NCI-H1417 (cell line): ENCODE results near the gene ZSCAN18.
A peak's percentile ranks its signal among the peaks of the same experiment; 100 is the strongest.

ENCODE experiments used
- DNase-seq, 3 experiments: peaks; one replicate each; lab custom pipeline; 2025; lab: John Stamatoyannopoulos, UW

Gene ZSCAN18

GRCh38 chr19:58086825-58087710 lies 11.0 kb downstream of the ZSCAN18 start:
- no peak for DNase-seq

DNA sequence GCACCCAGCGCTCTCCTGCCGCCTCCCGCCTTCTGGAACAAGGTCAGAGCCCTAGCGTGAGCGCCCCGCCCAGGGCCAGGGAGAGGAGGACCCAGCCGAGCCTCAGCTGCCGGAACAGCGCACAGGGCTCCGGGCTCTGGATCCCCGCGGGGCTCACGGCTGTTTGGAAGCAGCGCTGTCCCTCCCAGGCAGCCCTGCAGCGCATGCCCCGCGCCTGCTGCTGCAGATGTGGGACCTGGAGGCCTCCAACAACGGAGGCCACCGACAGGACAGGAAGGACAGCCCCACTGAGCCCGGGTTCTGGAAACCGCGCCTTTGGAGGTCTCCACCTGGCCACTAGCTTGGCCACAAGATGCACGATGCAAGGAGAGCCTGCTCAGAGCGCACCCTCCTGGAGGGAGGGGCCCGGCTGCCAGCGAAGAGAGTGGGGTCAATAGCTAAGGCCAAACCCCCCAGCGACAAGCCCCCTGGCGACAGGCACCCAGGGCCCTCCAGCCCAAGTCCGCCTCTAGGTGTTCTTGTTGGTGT lies 12.6 kb downstream of the ZSCAN18 start:
- no peak for DNase-seq

DNA sequence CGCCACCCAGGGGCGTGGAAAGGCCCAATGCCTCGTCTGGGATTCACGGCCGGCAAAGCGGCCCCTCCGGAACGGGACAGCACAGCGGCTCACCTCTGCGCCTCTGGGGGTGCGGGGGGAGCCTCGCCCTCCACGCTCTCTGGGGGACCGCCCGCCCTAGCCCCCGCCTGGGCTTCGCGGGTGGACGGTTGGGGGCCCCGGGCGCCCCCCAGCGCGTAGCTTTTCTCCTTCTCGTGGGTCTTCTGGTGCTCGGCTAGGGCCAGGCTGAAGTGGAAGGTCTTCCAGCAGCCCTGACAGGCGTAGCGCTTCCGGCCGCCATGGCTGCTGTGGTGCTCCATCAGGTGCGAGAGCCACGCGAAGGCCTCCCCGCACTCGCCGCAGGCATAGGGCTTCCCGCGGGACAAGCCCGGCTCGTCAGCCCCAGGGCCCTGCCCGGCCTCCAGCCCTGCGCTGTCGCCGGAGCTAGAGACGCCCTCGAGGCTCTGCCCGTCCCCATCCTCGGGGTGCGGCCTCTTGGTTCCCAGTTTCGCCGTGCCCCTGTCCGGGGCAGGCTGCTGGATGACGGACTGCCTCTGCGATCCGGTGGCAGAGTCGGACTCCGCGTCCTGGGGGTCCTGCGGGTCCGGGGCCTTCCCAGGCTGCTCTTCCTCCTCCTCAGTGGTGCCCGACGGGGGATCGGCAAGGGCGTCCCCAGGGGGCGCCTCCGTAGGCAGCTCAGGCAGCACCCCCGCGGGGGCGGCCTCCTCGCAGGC lies 13.3 kb downstream of the ZSCAN18 start:
- DNase-seq: no peak

GRCh38 chr19:58083021-58083420 lies 15.0 kb downstream of the ZSCAN18 start:
- no peak for DNase-seq

GRCh38 chr19:58079792-58080191 lies 18.2 kb downstream of the ZSCAN18 start:
- no peak for DNase-seq

DNA sequence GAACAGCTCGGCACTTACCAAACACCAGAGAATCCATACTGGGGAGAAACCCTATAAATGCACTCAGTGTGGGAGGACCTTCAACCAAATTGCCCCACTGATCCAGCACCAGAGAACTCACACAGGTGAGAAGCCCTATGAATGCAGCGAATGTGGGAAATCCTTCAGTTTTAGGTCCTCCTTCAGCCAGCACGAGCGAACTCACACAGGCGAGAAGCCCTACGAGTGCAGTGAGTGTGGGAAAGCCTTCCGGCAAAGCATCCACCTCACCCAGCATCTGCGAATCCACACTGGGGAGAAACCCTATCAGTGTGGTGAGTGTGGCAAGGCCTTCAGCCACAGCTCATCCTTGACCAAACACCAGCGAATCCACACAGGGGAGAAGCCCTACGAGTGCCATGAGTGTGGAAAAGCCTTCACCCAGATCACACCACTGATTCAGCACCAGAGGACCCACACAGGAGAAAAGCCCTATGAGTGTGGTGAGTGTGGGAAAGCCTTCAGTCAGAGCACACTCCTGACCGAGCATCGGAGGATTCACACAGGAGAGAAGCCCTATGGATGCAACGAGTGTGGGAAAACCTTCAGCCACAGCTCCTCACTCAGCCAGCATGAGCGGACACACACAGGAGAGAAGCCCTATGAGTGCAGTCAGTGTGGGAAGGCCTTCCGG lies 30.7 kb downstream of the ZSCAN18 start:
- DNase-seq: no peak

GRCh38 chr19:58063712-58064111 lies 34.3 kb downstream of the ZSCAN18 start:
- no peak for DNase-seq

GRCh38 chr19:58060231-58060630 lies 37.8 kb downstream of the ZSCAN18 start:
- no peak for DNase-seq

- no peak for DNase-seq
Observed at GRCh38 chr19:58059671-58060078, 38.4 kb downstream of the ZSCAN18 start.

GRCh38 chr19:58059003-58059670 lies 38.9 kb downstream of the ZSCAN18 start, which contains the start of gene ZNF135:
Gene ZNF135, plus strand, starts transcription at chr19:58059282. Its CDS starts 721 bp downstream, at chr19:58060003.
- DNase-seq: peak; percentile 2 to 54 (median 10)

DNA sequence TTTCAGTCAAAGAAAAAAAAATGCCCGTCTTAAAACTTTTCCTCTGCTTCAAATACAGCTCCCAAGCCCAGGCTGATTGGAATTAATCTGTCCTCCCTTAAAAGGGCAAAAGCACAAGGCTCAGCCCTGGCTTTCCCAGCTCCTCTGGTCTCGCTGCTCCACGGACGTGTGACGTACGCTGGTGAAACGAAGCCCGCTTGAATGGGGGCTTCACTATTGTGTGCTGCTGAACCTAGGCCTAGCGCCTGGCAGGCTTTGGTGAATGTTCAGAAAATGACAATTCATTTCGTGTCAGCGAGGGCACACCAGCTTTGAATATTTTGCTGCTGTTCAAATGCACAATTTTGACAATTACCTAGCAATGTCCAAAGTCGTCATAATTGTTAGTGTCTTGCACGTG lies 39.6 kb downstream of the ZSCAN18 start:
- no peak for DNase-seq

DNA sequence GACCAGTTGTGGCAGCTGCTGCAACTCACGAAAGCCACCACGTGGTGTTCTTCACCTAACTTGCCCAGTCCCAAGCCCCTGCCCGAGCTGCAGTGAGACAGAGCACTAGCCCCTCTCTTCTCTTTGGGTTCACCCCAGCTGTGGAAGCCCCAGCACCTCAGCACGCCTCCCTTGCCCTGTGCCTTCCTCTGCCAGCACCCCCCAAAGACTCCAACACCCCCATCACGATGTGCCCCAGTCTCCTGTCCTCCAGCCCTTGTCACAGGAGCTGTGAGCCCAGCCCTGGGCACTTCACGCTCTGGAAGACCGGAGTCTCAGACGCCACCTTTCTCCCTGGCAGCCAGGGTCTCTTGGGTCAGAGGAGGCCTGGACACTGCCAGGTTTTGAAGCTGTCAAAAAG lies 41.2 kb downstream of the ZSCAN18 start:
- DNase-seq: no peak

DNA sequence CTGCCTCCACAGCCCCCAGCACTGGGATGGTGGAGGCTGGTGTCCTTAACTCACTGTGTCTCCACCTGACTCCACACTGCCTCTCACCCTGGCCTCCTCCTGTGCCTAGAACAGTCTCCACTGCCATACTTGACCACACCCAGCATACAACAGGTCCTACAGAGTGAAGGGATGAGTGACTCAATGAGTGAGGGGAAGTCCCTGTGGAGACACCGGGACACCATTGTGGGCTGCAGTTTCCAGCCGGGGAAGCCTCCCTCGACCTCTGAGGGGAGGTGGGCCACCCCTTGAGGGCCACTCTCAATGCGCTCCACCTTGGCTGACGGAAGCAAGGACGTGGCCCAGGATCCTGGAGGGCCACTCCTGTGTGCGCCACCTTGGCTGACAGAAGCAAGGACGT lies 41.8 kb downstream of the ZSCAN18 start:
- no peak for DNase-seq

DNA sequence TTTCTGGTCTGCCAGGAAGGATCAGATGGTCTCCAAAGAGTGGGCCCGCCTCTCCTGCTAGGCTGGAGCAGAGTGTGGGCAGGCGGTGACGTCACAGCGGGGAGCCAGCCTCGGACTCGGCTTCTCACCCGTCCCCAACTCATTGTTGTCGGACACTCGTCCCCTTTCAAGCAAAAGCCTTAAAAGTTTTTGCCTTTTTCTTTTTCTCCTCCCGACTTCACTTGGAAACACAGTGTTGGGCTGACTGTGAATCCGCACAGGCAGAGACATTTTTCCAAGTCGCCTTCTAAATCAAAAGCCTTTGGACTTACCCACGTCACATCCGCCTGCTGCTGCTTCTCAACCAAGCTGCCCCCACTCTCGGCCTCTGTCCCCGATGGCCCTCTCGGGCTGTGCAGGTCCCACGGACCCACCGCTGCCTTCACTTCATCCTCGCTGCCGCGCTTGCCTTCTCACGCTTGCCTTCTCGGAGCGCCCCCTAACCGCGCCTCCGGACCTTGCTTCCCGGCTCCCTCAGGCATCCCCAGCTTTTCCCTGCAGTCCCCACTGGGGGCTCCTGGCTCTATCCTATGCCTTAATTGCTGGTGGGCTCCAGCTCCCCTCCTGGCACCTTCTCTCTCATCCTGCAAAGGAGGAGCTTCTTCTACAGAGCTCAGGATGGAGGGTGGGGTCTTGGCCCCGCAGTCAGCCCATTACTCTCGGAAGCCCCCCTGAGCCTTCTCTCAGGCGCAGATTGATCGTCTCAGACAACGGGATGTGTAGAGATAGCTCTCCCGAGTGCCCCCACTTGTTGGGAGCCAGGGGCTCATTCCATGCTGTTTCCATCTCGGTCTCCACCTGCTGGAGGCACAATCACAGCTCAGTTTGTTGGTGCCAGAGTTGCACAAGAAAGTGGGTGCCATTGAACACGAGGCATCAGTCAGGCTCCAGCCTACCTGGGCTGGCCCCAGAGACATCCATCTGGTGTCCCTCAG lies 42.8 kb downstream of the ZSCAN18 start:
- DNase-seq: no peak

GRCh38 chr19:58053480-58054156 lies 44.4 kb downstream of the ZSCAN18 start:
- no peak for DNase-seq

- no peak for DNase-seq
Observed at GRCh38 chr19:58052256-58052655, 45.8 kb downstream of the ZSCAN18 start.

DNA sequence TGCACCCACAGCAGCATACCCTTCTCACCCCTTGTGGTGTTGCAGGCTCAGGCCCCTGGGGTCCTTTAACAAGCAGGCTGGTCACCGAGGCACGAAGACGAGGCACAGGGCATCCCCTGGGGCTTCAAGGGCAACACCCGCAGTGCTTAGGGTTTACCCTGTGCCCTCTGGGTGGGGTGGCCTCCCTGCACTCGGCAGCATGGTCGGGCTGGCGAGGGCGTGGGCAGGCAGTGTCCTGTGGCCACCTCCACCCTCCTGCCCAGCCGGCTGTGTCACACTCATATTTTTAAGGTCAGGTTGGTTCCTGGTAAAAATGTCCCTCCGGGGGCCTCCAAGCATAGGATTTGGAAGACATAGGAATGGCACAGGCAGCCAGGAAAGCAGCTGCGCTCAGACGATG lies 50.4 kb downstream of the ZSCAN18 start:
- DNase-seq: no peak

GRCh38 chr19:58046856-58047255 lies 51.2 kb downstream of the ZSCAN18 start:
- no peak for DNase-seq

GRCh38 chr19:58045411-58046050 lies 52.5 kb downstream of the ZSCAN18 start:
- DNase-seq: no peak
